IPS-11a (cell line): ENCODE data around the gene GNB1L.

ENCODE experiments used
- H3K4me3 ChIP-seq: one replicate; pipeline ENCODE4 v1.5.1; 2013; ENCODE audit warnings: low read depth, low read length, control low read depth

The GNB1L gene

GRCh38 chr22:19811811-19812771 is 42.6 kb downstream of the GNB1L start:
- no peak overlapping the region for H3K4me3 ChIP-seq

DNA sequence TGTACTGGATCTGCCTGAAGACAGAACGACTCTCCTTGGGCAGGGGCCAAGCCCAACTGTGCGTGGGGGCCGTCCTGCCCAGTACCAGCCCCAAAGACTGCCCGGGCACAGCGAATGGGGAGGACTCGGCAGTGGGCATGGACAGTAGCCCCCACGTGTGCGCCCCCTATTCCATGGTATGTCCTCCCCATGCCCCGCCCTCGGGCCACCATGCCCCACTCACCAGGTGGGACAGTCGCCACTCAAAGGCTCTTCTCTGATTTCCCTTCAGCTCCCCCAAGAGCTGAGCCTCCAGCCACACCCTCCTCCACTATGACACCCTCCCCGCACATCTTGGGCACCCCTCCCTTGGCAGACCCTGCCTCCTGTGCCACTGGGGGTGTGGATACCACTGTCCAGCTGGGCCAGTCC is 43.5 kb downstream of the GNB1L start:
- H3K4me3 ChIP-seq = no peak overlapping the region

DNA sequence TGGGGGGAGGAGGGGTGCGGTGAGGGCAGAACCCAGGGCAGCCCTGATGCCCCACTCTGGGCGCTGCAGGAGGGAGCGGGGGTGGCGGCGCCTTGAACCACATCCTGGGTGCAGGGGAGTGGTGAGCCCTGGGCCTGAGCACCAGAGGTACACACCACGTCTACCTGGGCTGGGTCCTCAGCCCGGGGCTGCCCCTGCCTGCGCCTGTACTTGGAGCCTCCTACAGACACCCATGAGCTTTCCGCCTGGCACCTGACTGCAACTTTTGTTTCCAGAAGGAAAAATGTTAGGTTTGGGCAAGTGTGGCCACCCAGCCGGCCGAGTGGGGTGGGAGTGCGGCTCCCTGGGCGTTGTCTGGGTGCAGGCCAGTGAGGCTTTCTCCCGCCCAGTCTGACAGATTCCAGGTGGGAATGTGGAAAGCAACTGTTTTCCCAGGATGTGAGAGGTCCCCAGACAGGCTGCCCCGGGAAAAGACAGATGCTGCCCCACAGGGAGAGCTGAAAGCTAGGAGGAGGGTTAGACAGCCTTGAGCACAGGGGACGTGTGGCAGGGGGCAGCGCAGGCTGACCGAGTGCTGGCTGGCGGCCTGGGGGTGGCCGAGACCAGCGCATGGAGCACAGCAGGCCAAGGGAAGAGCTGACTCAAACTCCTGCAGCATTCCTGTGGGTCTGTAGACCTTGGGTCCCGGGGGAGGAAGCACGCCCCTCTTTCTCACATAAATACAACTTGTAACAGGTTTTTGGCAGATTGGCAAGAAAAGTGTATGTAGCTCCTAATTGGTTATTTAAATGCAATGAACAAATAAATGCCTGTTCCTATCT is 44.1 kb downstream of the GNB1L start:
- no peak overlapping the region for H3K4me3 ChIP-seq

GRCh38 chr22:19809741-19810140 is 44.9 kb downstream of the GNB1L start:
- no peak overlapping the region for H3K4me3 ChIP-seq

DNA sequence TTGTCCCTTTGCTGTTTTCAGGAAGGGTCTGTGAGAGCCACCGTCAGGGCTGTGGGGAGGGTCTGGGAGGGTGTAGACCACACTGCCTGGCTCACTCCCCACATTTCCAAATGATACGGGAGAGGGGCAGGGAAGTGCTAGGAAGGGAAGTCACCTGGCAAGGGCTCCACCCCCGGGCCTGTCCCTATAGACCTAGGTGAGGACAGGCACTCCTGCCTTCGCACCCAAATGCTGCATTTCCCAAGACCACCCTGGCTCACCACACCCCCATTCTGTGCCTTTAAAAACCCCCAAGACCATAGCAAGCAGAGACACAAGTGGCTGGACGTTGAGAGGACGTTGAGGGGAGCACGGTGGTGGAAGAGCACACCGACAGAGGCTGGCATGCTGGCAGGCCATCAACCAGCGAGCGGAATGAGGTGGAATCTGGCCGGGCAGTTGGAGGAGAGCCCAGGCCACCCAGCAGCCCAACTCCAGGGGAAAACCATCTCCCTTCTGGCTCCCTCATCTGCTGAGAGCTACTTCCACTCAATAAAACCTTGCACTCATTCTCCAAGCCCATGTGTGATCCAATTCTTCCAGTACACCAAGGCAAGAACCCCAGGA is 45.7 kb downstream of the GNB1L start:
- no peak overlapping the region for H3K4me3 ChIP-seq

GRCh38 chr22:19807914-19808872 is 46.5 kb downstream of the GNB1L start:
- H3K4me3 ChIP-seq = no peak overlapping the region

DNA sequence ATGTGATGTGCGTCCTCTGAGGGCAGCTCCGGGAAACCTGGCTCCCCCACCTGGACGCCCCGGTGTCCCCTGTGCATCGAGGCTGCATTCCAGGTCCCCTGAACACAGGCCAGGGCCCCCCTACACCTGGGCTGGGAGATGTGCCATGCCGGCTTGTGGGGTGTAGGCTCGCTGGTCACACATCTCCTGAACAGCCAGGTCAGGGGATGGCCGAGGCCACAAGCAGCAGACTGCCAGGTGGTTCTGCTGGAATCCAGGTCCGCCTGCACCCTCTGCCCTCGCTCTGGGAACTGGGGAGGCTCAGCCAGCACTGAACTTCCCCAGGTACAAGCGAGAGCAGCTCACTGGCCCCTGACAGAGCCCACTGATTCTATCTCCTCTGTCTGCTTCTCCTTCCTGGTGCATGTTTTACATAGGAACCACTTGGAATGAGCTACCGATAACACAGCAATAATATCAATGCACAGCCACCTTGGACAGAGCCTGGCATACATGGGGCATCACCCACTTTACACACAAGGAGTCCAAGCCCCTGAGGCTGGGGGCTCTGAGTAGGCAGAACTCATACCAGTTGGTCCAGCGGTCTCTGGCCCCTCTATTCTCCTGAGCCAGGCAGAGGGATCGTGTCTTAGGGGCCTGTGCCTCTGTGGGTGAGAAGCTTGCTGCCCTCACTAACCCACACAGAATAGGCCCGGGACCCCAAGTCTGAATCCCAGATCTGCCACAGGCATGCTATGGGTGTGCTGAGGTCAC is 47.3 kb downstream of the GNB1L start:
- no peak overlapping the region for H3K4me3 ChIP-seq

GRCh38 chr22:19806213-19807160 is 48.2 kb downstream of the GNB1L start:
- H3K4me3 ChIP-seq = no peak overlapping the region

DNA sequence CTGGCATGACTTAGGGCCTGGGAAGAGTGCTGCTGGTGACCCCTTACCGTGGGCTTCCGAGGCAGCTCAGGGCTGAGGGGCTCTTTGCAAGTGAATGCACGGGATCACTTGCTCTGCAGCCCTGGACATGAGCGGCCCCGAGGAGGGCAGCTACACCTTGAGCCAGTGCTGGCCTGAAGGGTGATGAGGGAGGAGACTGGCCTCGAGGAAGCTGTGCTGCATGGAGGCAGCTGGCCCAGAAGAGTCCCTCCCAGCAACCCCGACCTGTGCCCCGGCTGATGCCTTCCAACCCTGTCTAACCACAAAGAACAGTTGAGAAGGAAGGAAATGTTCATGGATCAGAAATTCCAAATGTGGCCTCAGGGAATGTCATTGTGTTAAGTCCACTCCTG is 48.9 kb downstream of the GNB1L start:
- no peak overlapping the region for H3K4me3 ChIP-seq

GRCh38 chr22:19803736-19804267 is 50.9 kb downstream of the GNB1L start:
- no peak overlapping the region for H3K4me3 ChIP-seq

- no peak overlapping the region for H3K4me3 ChIP-seq
These were observed 51.6 kb downstream of the GNB1L start for GRCh38 chr22:19802894-19803735.

- no peak overlapping the region for H3K4me3 ChIP-seq
These were observed 52.4 kb downstream of the GNB1L start for GRCh38 chr22:19802001-19802893.

GRCh38 chr22:19801340-19802000 is 53.2 kb downstream of the GNB1L start:
- no peak overlapping the region for H3K4me3 ChIP-seq

- no peak overlapping the region for H3K4me3 ChIP-seq
These were observed 53.9 kb downstream of the GNB1L start for GRCh38 chr22:19800761-19801244.

DNA sequence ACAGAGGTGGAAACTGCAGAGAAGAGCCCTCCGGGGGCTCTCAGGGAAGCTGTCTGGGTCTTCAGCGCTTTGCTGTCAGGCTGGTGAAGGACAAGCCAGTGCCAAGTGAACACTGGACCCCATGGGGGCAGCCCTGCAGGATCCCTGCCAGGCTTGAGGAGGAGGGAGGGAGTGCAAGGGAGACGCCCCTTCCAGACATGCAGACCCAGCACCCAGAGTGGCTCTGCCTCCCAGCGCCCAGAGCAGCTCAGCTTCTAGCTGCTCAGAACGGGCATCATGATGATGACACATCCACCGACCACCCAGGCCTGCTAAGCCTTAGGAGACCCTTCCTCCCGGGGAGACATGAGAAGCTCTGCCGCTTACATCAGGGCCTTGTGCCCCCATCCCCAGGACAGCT is 54.4 kb downstream of the GNB1L start:
- no peak overlapping the region for H3K4me3 ChIP-seq
